ENCODE data around the gene CLEC4G. TPM values are rescaled to one million over a fixed set of nuclear protein-coding genes. Genes with fewer than 3 reads are reported as not detected.

Gene CLEC4G
- polyA plus RNA-seq, 1 donor from 2014 or later = not detected

DNA sequence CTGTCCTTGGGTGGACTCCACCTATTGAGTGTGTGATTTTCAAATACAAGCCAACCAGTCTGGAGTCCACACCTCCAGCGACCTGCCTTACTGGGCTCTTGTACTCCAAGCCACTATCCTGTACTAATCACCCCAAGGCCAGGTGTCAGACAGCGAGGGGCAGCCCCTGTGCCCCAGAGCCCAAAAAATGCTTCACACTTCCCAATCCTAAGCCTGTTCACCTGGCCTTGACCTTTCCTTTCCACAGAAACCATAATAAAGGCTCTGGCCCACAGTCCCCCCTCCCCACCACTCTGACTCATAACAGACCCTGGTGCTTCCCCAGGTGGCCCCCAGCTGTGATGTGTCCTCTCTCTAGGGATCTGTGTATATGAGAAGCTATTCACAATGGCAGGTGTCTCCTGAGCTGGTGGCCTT lies 11.5 kb upstream of the CLEC4G start:
- no peaks in the 10 kb centered on the region for H3K9me2 ChIP-seq (ENCODE audit: insufficient read depth, low read length)
- H3K27ac ChIP-seq (ENCODE audit: low read length) = no peak overlapping the region
- H3K4me3 ChIP-seq (ENCODE audit: low read length) = no peak overlapping the region
- no peak overlapping the region for H3K4me2 ChIP-seq (ENCODE audit: low read length)
- H3F3A ChIP-seq (ENCODE audit: insufficient read depth, low read length, poor library complexity, severe bottlenecking) = no peaks in the 10 kb centered on the region
- no peak overlapping the region for H3K9ac ChIP-seq (ENCODE audit: low read length)
- H3K9me3 ChIP-seq (ENCODE audit: low read length) = no peaks in the 10 kb centered on the region
- H2AFZ ChIP-seq (ENCODE audit: low read depth, low read length) = no peak overlapping the region
- H3K36me3 ChIP-seq (ENCODE audit: insufficient read depth, low read length) = no peaks in the 10 kb centered on the region
- TF ChIP-seq TAF1 (IDR thresholded peaks at IDR 0.05; ENCODE audit: low read depth) = no peak
- TF ChIP-seq SMC3 (conservative IDR thresholded peaks at IDR 0.05; ENCODE audit: poor library complexity) = no peak
- no peak for TF ChIP-seq POLR2AphosphoS5 (IDR thresholded peaks at IDR 0.05)
- no peaks in the 10 kb centered on the region for H3K27me3 ChIP-seq (ENCODE audit: insufficient read depth, low read depth, low read length)
- no peaks in the 10 kb centered on the region for H3K79me2 ChIP-seq (replicated peaks; ENCODE audit: insufficient read depth, low read length)
- H4K20me1 ChIP-seq (ENCODE audit: insufficient read depth) = no peaks in the 10 kb centered on the region

DNA sequence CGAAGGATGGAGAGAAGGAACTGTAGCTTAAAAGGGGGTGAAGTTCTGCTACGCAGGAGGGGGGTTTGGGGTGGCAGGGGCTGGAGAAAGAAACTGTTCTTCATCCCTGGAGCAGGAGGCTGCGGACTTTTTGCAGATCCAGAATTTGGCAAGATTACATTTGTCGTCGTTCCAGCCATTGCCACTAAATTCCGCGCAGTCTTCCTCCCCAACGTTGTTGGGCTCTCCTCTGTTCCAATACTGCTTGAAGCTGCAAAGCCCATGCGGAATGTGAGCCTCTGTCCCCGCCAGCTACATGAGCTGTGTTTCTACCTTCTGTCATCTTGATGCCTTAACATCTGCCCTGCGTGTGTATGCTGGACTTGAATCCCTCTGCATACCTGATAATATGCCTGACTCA lies 11.1 kb upstream of the CLEC4G start:
- Histone ChIP-seq H3K4me2 (ENCODE audit: low read length) (no peak overlapping the region), H2AFZ (ENCODE audit: low read depth, low read length) (no peak overlapping the region), H3K27ac (ENCODE audit: low read length) (no peak overlapping the region), H3K27me3 (ENCODE audit: insufficient read depth, low read depth, low read length) (no peaks in the 10 kb centered on the region), H3K9me3 (ENCODE audit: low read length) (no peaks in the 10 kb centered on the region), H3K9me2 (ENCODE audit: insufficient read depth, low read length) (no peaks in the 10 kb centered on the region), H3K36me3 (ENCODE audit: insufficient read depth, low read length) (no peaks in the 10 kb centered on the region), H3K79me2 (replicated peaks; ENCODE audit: insufficient read depth, low read length) (no peaks in the 10 kb centered on the region), H3K4me3 (ENCODE audit: low read length) (no peak overlapping the region), H4K20me1 (ENCODE audit: insufficient read depth) (no peaks in the 10 kb centered on the region), H3F3A (ENCODE audit: insufficient read depth, low read length, poor library complexity, severe bottlenecking) (no peaks in the 10 kb centered on the region), H3K9ac (ENCODE audit: low read length) (no peak overlapping the region)
- TF ChIP-seq POLR2AphosphoS5 (IDR thresholded peaks at IDR 0.05) (no peak), EP300 (conservative IDR thresholded peaks at IDR 0.05; ENCODE audit: poor library complexity, severe bottlenecking) (no peak), RAD21 (conservative IDR thresholded peaks at IDR 0.05) (no peak), MXI1 (conservative IDR thresholded peaks at IDR 0.05; ENCODE audit: poor library complexity, severe bottlenecking) (no peak), TAF1 (IDR thresholded peaks at IDR 0.05; ENCODE audit: low read depth) (no peak), EZH2 (IDR thresholded peaks at IDR 0.05; ENCODE audit: borderline replicate concordance, insufficient read depth, low read length, poor library complexity, severe bottlenecking) (no peak), SMC3 (conservative IDR thresholded peaks at IDR 0.05; ENCODE audit: poor library complexity) (no peak)
- TF ChIP-seq, protein P1, sequence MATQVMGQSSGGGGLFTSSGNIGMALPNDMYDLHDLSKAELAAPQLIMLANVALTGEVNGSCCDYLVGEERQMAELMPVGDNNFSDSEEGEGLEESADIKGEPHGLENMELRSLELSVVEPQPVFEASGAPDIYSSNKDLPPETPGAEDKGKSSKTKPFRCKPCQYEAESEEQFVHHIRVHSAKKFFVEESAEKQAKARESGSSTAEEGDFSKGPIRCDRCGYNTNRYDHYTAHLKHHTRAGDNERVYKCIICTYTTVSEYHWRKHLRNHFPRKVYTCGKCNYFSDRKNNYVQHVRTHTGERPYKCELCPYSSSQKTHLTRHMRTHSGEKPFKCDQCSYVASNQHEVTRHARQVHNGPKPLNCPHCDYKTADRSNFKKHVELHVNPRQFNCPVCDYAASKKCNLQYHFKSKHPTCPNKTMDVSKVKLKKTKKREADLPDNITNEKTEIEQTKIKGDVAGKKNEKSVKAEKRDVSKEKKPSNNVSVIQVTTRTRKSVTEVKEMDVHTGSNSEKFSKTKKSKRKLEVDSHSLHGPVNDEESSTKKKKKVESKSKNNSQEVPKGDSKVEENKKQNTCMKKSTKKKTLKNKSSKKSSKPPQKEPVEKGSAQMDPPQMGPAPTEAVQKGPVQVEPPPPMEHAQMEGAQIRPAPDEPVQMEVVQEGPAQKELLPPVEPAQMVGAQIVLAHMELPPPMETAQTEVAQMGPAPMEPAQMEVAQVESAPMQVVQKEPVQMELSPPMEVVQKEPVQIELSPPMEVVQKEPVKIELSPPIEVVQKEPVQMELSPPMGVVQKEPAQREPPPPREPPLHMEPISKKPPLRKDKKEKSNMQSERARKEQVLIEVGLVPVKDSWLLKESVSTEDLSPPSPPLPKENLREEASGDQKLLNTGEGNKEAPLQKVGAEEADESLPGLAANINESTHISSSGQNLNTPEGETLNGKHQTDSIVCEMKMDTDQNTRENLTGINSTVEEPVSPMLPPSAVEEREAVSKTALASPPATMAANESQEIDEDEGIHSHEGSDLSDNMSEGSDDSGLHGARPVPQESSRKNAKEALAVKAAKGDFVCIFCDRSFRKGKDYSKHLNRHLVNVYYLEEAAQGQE (IDR thresholded peaks at IDR 0.05; ENCODE audit: borderline replicate concordance) = no peak
- TF ChIP-seq, protein P2, sequence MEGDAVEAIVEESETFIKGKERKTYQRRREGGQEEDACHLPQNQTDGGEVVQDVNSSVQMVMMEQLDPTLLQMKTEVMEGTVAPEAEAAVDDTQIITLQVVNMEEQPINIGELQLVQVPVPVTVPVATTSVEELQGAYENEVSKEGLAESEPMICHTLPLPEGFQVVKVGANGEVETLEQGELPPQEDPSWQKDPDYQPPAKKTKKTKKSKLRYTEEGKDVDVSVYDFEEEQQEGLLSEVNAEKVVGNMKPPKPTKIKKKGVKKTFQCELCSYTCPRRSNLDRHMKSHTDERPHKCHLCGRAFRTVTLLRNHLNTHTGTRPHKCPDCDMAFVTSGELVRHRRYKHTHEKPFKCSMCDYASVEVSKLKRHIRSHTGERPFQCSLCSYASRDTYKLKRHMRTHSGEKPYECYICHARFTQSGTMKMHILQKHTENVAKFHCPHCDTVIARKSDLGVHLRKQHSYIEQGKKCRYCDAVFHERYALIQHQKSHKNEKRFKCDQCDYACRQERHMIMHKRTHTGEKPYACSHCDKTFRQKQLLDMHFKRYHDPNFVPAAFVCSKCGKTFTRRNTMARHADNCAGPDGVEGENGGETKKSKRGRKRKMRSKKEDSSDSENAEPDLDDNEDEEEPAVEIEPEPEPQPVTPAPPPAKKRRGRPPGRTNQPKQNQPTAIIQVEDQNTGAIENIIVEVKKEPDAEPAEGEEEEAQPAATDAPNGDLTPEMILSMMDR (IDR thresholded peaks at IDR 0.05; ENCODE audit: poor library complexity, severe bottlenecking) = no peak

DNA sequence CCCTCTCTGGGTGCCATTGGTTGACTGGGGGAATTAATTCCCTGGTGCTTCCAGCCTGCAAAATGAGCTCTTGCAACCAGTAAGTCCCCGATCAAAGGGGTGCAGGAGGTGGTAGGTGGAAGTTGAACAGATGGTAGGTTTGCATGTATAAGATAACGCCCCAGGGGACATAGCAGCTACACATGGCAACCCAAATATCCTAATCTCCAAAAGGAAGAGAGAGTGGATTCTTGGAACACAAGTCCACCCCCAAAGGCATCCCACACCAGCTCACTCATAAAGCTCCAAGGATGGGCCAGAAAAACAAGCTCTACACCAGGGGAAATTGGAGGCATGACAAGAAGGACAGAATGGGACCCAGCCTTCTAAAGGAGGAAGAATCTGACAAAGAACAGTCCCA lies 10.7 kb upstream of the CLEC4G start:
- Histone ChIP-seq H3K9ac (ENCODE audit: low read length) (no peak overlapping the region), H4K20me1 (ENCODE audit: insufficient read depth) (no peaks in the 10 kb centered on the region), H3K9me3 (ENCODE audit: low read length) (no peaks in the 10 kb centered on the region), H3K27me3 (ENCODE audit: insufficient read depth, low read depth, low read length) (no peaks in the 10 kb centered on the region), H3K36me3 (ENCODE audit: insufficient read depth, low read length) (no peaks in the 10 kb centered on the region), H3F3A (ENCODE audit: insufficient read depth, low read length, poor library complexity, severe bottlenecking) (no peaks in the 10 kb centered on the region), H3K27ac (ENCODE audit: low read length) (no peak overlapping the region), H3K79me2 (replicated peaks; ENCODE audit: insufficient read depth, low read length) (no peaks in the 10 kb centered on the region), H3K9me2 (ENCODE audit: insufficient read depth, low read length) (no peaks in the 10 kb centered on the region), H2AFZ (ENCODE audit: low read depth, low read length) (no peak overlapping the region), H3K4me2 (ENCODE audit: low read length) (no peak overlapping the region), H3K4me3 (ENCODE audit: low read length) (no peak overlapping the region)
- TF ChIP-seq TAF1 (IDR thresholded peaks at IDR 0.05; ENCODE audit: low read depth) = no peak

Measured in neural cell (in vitro differentiated cells).